ENCODE measurements around the gene FRMD4A. TPM values are rescaled to one million over a fixed set of nuclear protein-coding genes. Genes with fewer than 3 reads are reported as not detected.

The FRMD4A gene
- total RNA-seq, 1 experiment from 2014 or later = 7.0 TPM

DNA sequence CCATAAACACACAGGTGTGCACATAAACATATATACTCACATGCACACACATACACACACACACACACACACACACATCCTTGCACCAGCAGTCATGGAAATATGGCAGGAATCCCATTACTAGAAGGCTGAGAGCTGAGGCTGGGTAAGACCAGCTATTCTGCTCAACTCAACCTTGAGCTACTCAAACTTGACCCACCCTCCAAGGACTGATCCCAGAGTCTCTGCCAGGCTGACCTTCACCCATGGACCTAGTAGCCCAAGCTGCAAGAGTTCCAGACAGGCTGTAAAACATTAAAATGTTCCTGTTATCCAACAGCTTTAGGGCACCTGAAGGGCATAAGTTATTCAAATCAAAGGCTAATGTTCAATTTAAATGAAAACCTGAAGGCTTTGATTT, 134.6 kb downstream of the FRMD4A start:
- Mint-ChIP-seq H3K27ac (ENCODE audit: unreplicated experiment) (no peak overlapping the region), H3K9me3 (ENCODE audit: low read depth, unreplicated experiment) (no peaks in the 10 kb centered on the region), H3K4me3 (ENCODE audit: low read depth, unreplicated experiment) (no peak overlapping the region), H3K36me3 (ENCODE audit: insufficient read depth, unreplicated experiment) (no peaks in the 10 kb centered on the region), H3K27me3 (ENCODE audit: unreplicated experiment) (peaks cover 87% of the 10 kb centered on the region), H3K4me1 (ENCODE audit: low read depth, unreplicated experiment) (no peaks in the 10 kb centered on the region)
- BruUV-seq (replicated peaks) = no TSS peak
- TF ChIP-seq CTCF (IDR thresholded peaks at IDR 0.05; ENCODE audit: unreplicated experiment) = no peak
- intact Hi-C loops (cut with micrococcal nuclease; ENCODE audit: unreplicated experiment) = no loop called here
- CTCF ChIA-PET = no interaction called here
- DNase-seq = no peak

GRCh38 chr10:14195433-14195832, 135.3 kb downstream of the FRMD4A start:
- no TSS peak for BruUV-seq (replicated peaks)

GRCh38 chr10:14192746-14193145, 138.0 kb downstream of the FRMD4A start:
- intact Hi-C loops (cut with micrococcal nuclease; ENCODE audit: unreplicated experiment) = no loop called here
- H3K4me3 Mint-ChIP-seq (ENCODE audit: low read depth, unreplicated experiment) = no peak overlapping the region
- H3K4me1 Mint-ChIP-seq (ENCODE audit: low read depth, unreplicated experiment) = no peaks in the 10 kb centered on the region
- H3K9me3 Mint-ChIP-seq (ENCODE audit: low read depth, unreplicated experiment) = no peaks in the 10 kb centered on the region
- BruUV-seq (replicated peaks) = no TSS peak
- H3K27me3 Mint-ChIP-seq (ENCODE audit: unreplicated experiment) = peaks cover 89% of the 10 kb centered on the region
- no peak for TF ChIP-seq CTCF (IDR thresholded peaks at IDR 0.05; ENCODE audit: unreplicated experiment)
- no peaks in the 10 kb centered on the region for H3K36me3 Mint-ChIP-seq (ENCODE audit: insufficient read depth, unreplicated experiment)
- DNase-seq = no peak
- CTCF ChIA-PET = no interaction called here
- no peak overlapping the region for H3K27ac Mint-ChIP-seq (ENCODE audit: unreplicated experiment)

More at GRCh38 chr10:14195433-14195832, 135.3 kb downstream of the FRMD4A start:
- Mint-ChIP-seq H3K36me3 (ENCODE audit: insufficient read depth, unreplicated experiment) (no peaks in the 10 kb centered on the region), H3K4me1 (ENCODE audit: low read depth, unreplicated experiment) (no peaks in the 10 kb centered on the region), H3K9me3 (ENCODE audit: low read depth, unreplicated experiment) (no peaks in the 10 kb centered on the region), H3K27me3 (ENCODE audit: unreplicated experiment) (peaks cover 87% of the 10 kb centered on the region), H3K27ac (ENCODE audit: unreplicated experiment) (no peak overlapping the region), H3K4me3 (ENCODE audit: low read depth, unreplicated experiment) (no peak overlapping the region)
- DNase-seq = no peak
- intact Hi-C loops (cut with micrococcal nuclease; ENCODE audit: unreplicated experiment) = no loop called here
- TF ChIP-seq CTCF (IDR thresholded peaks at IDR 0.05; ENCODE audit: unreplicated experiment) = no peak
- CTCF ChIA-PET = interaction anchor here (0.7 kb wide), 3 partner anchors 10 to 21 kb away, joined by 3 to 5 read pairs (median 4); no protein-coding TSS in a partner anchor

DNA sequence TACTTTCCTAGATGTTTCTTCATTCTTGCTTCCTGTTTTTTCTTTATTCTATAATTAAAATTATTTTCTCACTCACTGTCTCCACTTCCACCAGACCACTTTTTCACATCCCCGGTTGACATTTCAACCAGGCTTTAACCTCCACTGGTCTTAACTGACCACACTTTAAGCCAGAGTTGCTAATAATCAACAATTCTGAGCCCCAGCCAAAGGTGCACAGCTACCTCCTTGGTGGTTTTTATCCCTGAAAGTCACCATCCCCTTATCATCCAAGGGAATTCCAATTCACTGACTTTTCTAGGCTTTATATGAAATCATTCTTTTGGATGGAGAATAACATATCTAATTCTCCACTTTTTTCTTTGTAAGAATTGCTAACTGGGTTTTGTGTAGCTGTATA, 138.9 kb downstream of the FRMD4A start:
- CTCF ChIA-PET = no interaction called here
- TF ChIP-seq CTCF (IDR thresholded peaks at IDR 0.05; ENCODE audit: unreplicated experiment) = no peak
- no peak for DNase-seq
- Mint-ChIP-seq H3K4me3 (ENCODE audit: low read depth, unreplicated experiment) (no peak overlapping the region), H3K4me1 (ENCODE audit: low read depth, unreplicated experiment) (no peaks in the 10 kb centered on the region), H3K9me3 (ENCODE audit: low read depth, unreplicated experiment) (no peaks in the 10 kb centered on the region), H3K27me3 (ENCODE audit: unreplicated experiment) (peaks cover 92% of the 10 kb centered on the region), H3K36me3 (ENCODE audit: insufficient read depth, unreplicated experiment) (no peaks in the 10 kb centered on the region), H3K27ac (ENCODE audit: unreplicated experiment) (no peak overlapping the region)
- BruUV-seq (replicated peaks) = no TSS peak
- intact Hi-C loops (cut with micrococcal nuclease; ENCODE audit: unreplicated experiment) = no loop called here
